HG03103 (cell line): ENCODE data around the gene RASAL1.
"Not testable (repeated sequence)": the region's sequence is repeated elsewhere in the genome, so short reads cannot be mapped to it uniquely, and the experiment has no call there.

ENCODE experiments used
- ATAC-seq: cut with Tn5 transposase; IDR thresholded peaks from one replicate; pipeline ENCODE4 v1.9.1; 2021; ENCODE audit warnings: low read depth; ENCODE audit not compliant: unreplicated experiment

RASAL1 gene

GRCh38 chr12:113142886-113143332 is 7.3 kb upstream of the RASAL1 start:
- ATAC-seq = no peak

- no peak for ATAC-seq
Observed at GRCh38 chr12:113142173-113142885, 6.8 kb upstream of the RASAL1 start.

- not testable (repeated sequence) for ATAC-seq
Observed at GRCh38 chr12:113141716-113142115, 6.2 kb upstream of the RASAL1 start.

- ATAC-seq = no peak
Observed at GRCh38 chr12:113140706-113141105, 5.1 kb upstream of the RASAL1 start.

GRCh38 chr12:113138826-113139225 is 3.3 kb upstream of the RASAL1 start:
- ATAC-seq = no peak

GRCh38 chr12:113137861-113138783 is 2.6 kb upstream of the RASAL1 start:
- ATAC-seq = no peak

GRCh38 chr12:113136990-113137511 is 1.5 kb upstream of the RASAL1 start:
- ATAC-seq = no peak

- no peak for ATAC-seq
Observed at GRCh38 chr12:113136128-113136989, 798 bp upstream of the RASAL1 start.

- no peak for ATAC-seq
Observed at GRCh38 chr12:113134521-113134951, 1.0 kb downstream of the RASAL1 start.

GRCh38 chr12:113134071-113134470 is 1.5 kb downstream of the RASAL1 start:
- no peak for ATAC-seq

GRCh38 chr12:113133666-113134065 is 1.9 kb downstream of the RASAL1 start:
- ATAC-seq = no peak

GRCh38 chr12:113133036-113133435 is 2.5 kb downstream of the RASAL1 start:
- ATAC-seq = no peak

GRCh38 chr12:113131556-113131955 is 4.0 kb downstream of the RASAL1 start:
- ATAC-seq = no peak

GRCh38 chr12:113130457-113131135 is 5.0 kb downstream of the RASAL1 start:
- no peak for ATAC-seq

- ATAC-seq = no peak
Observed at GRCh38 chr12:113129664-113130456, 5.7 kb downstream of the RASAL1 start.

GRCh38 chr12:113128802-113129663 is 6.5 kb downstream of the RASAL1 start:
- no peak for ATAC-seq

GRCh38 chr12:113127791-113128199 is 7.8 kb downstream of the RASAL1 start:
- ATAC-seq = no peak
